Skeletal muscle tissue (tissue), 4 donors: ENCODE results near the gene IRF5. TPM values are rescaled to one million over a fixed set of nuclear protein-coding genes. Genes with fewer than 3 reads are reported as not detected.

ENCODE experiments used
- H3K27ac ChIP-seq: one replicate; pipeline ENCODE4 v1.7.0; 2013; ENCODE audit warnings: mild to moderate bottlenecking, low read depth, low read length, inconsistent platforms
- H3K27me3 ChIP-seq, 3 donors: one replicate each; pipeline ENCODE4 v1.7.0; 2013; ENCODE audit warnings: low read length in 3 of 3; ENCODE audit not compliant: control insufficient read depth in 3 of 3, insufficient read depth in 3 of 3
- H3K36me3 ChIP-seq, 3 donors: one replicate each; pipeline ENCODE4 v1.7.0; 2013; ENCODE audit warnings: low read length in 3 of 3; ENCODE audit not compliant: control insufficient read depth in 3 of 3, insufficient read depth in 3 of 3
- H3K4me1 ChIP-seq, 3 donors: one replicate each; pipeline ENCODE4 v1.7.0; 2013; ENCODE audit warnings: low read length in 3 of 3, mild to moderate bottlenecking in 3 of 3; ENCODE audit not compliant: control insufficient read depth in 3 of 3, insufficient read depth in 3 of 3
- H3K4me3 ChIP-seq, 3 donors: one replicate each; pipeline ENCODE4 v1.7.0; 2013; ENCODE audit warnings: low read length in 3 of 3
- H3K9ac ChIP-seq, 3 donors: one replicate each; pipeline ENCODE4 v1.7.0; 2013; ENCODE audit warnings: low read length in 3 of 3, mild to moderate bottlenecking in 3 of 3, moderate library complexity in 2 of 3, low read depth in 1 of 3
- H3K9me3 ChIP-seq, 3 donors: one replicate each; pipeline ENCODE4 v1.7.0; 2013; ENCODE audit warnings: low read length in 3 of 3; ENCODE audit not compliant: control insufficient read depth in 3 of 3
- total RNA-seq: library from RNA; depleted of rRNA; stranded (reverse); fragments of >200 nt; gene quantifications from one replicate; pipeline ENCODE4 v1.2.3, GENCODE V29; 2014
- donor health status: Osteomylitis.

IRF5 gene
- total RNA-seq, result 2.6 TPM

GRCh38 chr7:128937647-128938543 lies at the start of gene IRF5:
Gene IRF5 (plus strand): TSS chr7:128937927. CDS start chr7:128942082, 4,155 bp downstream.
- H3K36me3 ChIP-seq, result no peaks in the 10 kb centered on the region
- H3K9ac ChIP-seq, result peak within 1 kb of the TSS in 2 of 3 donors; percentile 14 to 45
- no peaks in the 10 kb centered on the region for H3K9me3 ChIP-seq
- no peak within 1 kb of the TSS for H3K27ac ChIP-seq
- H3K4me1 ChIP-seq, result peaks cover 6 to 16% (median 9%) of the 10 kb centered on the region in 3 donors
- peak within 1 kb of the TSS; percentile 47 to 69 (median 56) for H3K4me3 ChIP-seq
- peaks cover 31 to 34% (median 32%) of the 10 kb centered on the region in 3 donors for H3K27me3 ChIP-seq

- H3K4me3 ChIP-seq, result no peak overlapping the region
- H3K4me1 ChIP-seq, result no peaks in the 10 kb centered on the region
- peaks cover 9 to 32% (median 27%) of the 10 kb centered on the region in 3 donors for H3K27me3 ChIP-seq
- H3K9me3 ChIP-seq, result no peaks in the 10 kb centered on the region
- H3K27ac ChIP-seq, result no peak overlapping the region
- no peak overlapping the region for H3K9ac ChIP-seq
- no peaks in the 10 kb centered on the region for H3K36me3 ChIP-seq
Measured at GRCh38 chr7:128888039-128888755, 49.5 kb upstream of the IRF5 start.

- H3K4me3 ChIP-seq, result no peak overlapping the region
- no peaks in the 10 kb centered on the region for H3K9me3 ChIP-seq
- H3K27me3 ChIP-seq, result peaks cover 9 to 32% (median 27%) of the 10 kb centered on the region in 3 donors
- no peak overlapping the region for H3K9ac ChIP-seq
- H3K4me1 ChIP-seq, result no peaks in the 10 kb centered on the region
- H3K36me3 ChIP-seq, result no peaks in the 10 kb centered on the region
- no peak overlapping the region for H3K27ac ChIP-seq
Measured at GRCh38 chr7:128888756-128889095, 49.0 kb upstream of the IRF5 start.

- H3K4me3 ChIP-seq, result no peak overlapping the region
- no peaks in the 10 kb centered on the region for H3K4me1 ChIP-seq
- H3K27ac ChIP-seq, result no peak overlapping the region
- H3K36me3 ChIP-seq, result no peaks in the 10 kb centered on the region
- H3K9me3 ChIP-seq, result no peaks in the 10 kb centered on the region
- H3K9ac ChIP-seq, result no peak overlapping the region
- peaks cover 9 to 32% (median 27%) of the 10 kb centered on the region in 3 donors for H3K27me3 ChIP-seq
Measured at GRCh38 chr7:128889121-128889520, 48.6 kb upstream of the IRF5 start.

- Histone ChIP-seq H3K27me3 (peaks cover 9 to 24% (median 23%) of the 10 kb centered on the region in 3 donors), H3K9me3 (no peaks in the 10 kb centered on the region), H3K4me1 (no peaks in the 10 kb centered on the region), H3K27ac (no peak overlapping the region), H3K36me3 (no peaks in the 10 kb centered on the region), H3K9ac (no peak overlapping the region), H3K4me3 (peak overlapping the region in 1 of 3 donors; percentile 22)
Measured at GRCh38 chr7:128890306-128891109, 47.2 kb upstream of the IRF5 start.

GRCh38 chr7:128891110-128891941 lies 46.4 kb upstream of the IRF5 start:
- Histone ChIP-seq H3K27ac (no peak overlapping the region), H3K36me3 (no peaks in the 10 kb centered on the region), H3K4me3 (peak overlapping the region in 1 of 3 donors; percentile 22), H3K9ac (no peak overlapping the region), H3K4me1 (no peaks in the 10 kb centered on the region), H3K9me3 (no peaks in the 10 kb centered on the region), H3K27me3 (peaks cover 9 to 23% (median 22%) of the 10 kb centered on the region in 3 donors)

GRCh38 chr7:128891942-128892269 lies 45.8 kb upstream of the IRF5 start:
- Histone ChIP-seq H3K27ac (no peak overlapping the region), H3K4me1 (no peaks in the 10 kb centered on the region), H3K9ac (no peak overlapping the region), H3K4me3 (no peak overlapping the region), H3K36me3 (no peaks in the 10 kb centered on the region), H3K27me3 (peaks cover 9 to 22% (median 21%) of the 10 kb centered on the region in 3 donors), H3K9me3 (no peaks in the 10 kb centered on the region)

- no peaks in the 10 kb centered on the region for H3K4me1 ChIP-seq
- no peak overlapping the region for H3K9ac ChIP-seq
Measured at GRCh38 chr7:128892521-128893250, 45.0 kb upstream of the IRF5 start.

More at GRCh38 chr7:128892521-128893250, 45.0 kb upstream of the IRF5 start:
- H3K27ac ChIP-seq, result no peak overlapping the region
- peaks cover 9 to 20% (median 16%) of the 10 kb centered on the region in 3 donors for H3K27me3 ChIP-seq
- no peaks in the 10 kb centered on the region for H3K36me3 ChIP-seq
- no peak overlapping the region for H3K4me3 ChIP-seq
- H3K9me3 ChIP-seq, result no peaks in the 10 kb centered on the region
